Stimulated activated naive CD8-positive, alpha-beta T cell treated with anti-CD3 and anti-CD28 coated beads, Interleukin-15, Interleukin-2, amounts not matched to agents 100 U/mL and 50 U/mL, for 24 hours (primary cell): Measurements from ENCODE around the gene WDR4.
"Not testable (repeated sequence)": the region's sequence is repeated elsewhere in the genome, so short reads cannot be mapped to it uniquely, and the experiment has no call there.

Experiments
- ATAC-seq: fragments of 150-1000 bp; cut with Tn5 transposase; one replicate; pipeline ENCODE4 v1.10.0; 2021
- DNase-seq: peaks from one replicate; pipeline ENCODE4 v3.0.0; 2021

The WDR4 gene, protein sequence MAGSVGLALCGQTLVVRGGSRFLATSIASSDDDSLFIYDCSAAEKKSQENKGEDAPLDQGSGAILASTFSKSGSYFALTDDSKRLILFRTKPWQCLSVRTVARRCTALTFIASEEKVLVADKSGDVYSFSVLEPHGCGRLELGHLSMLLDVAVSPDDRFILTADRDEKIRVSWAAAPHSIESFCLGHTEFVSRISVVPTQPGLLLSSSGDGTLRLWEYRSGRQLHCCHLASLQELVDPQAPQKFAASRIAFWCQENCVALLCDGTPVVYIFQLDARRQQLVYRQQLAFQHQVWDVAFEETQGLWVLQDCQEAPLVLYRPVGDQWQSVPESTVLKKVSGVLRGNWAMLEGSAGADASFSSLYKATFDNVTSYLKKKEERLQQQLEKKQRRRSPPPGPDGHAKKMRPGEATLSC

DNA sequence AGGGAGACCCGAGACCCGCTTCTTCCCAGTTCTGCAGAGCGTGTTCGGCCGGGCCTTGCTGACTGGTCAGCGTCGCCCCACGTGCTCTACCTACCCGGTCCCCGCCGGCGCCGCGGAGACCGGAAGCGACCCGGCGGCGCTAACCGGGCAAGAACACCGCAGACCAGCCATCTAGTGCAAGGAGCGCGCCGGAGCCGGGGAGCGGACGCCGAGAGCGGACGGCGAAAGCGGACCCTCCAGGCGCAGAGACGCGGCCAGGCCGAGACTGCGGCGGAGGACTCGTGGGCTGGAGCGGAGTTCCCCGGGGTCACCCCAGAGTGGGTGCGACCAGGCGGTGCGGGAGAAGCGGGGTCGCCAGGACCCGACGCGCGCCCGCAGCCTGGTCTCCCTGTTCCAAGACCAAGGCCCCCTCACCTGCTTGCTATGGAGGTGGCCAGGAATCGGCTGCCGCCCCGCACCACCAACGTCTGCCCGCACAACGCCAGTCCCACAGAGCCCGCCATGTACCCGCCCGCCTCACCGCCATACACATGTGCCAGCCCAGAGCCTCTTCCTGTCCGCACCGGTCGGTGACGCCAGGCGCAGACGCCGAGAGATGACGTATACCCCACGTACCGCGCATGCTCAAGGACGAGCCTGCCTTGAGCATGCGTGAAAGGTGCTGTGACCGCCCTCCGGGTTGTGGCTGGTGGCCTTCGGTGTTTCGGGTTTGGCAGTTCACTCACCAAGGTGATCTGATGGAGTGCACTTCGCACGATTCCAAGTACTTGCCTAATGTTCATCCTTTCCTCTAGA lies at the start of gene WDR4:
Gene WDR4, minus strand, starts transcription at position 547 of the 795 bp plus-strand sequence. Its CDS starts 44 bp downstream, at position 503.
- DNase-seq: peak; percentile 98
- ATAC-seq: peak; percentile 95

DNA sequence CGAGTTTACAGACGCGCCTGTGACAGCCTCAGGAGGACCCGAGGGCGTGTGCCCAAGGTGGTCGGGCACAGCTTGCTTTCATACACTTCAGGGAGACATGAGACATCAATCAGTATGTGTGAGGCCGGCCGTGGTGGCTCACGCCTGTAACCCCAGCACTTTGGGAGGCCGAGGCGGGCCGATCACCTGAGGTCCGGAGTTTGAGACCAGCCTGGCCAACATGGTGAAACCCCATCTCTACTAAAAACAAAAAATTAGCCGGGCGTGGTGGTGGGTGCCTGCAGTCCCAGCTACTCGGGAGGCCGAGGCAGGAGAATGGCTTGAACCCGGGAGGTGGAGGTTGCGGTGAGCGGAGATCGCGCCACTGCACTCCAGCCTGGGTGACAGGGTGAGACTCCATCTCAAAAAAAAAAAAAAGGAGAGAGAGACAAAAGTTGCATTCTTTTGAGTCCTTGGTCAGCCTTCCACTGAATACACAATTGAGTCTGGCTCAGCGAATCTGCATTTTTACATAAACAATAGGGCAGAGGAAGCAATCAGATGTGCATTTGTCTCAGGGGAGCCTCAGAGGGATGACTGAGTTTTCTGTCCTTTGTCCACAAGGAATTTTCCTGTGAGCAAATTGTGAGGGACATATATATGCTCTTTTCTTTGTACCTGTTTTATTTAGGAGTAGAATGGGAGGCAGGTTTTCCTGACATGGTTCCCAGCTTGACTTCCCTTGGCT lies 48.3 kb upstream of the WDR4 start:
- ATAC-seq: not testable (repeated sequence)

DNA sequence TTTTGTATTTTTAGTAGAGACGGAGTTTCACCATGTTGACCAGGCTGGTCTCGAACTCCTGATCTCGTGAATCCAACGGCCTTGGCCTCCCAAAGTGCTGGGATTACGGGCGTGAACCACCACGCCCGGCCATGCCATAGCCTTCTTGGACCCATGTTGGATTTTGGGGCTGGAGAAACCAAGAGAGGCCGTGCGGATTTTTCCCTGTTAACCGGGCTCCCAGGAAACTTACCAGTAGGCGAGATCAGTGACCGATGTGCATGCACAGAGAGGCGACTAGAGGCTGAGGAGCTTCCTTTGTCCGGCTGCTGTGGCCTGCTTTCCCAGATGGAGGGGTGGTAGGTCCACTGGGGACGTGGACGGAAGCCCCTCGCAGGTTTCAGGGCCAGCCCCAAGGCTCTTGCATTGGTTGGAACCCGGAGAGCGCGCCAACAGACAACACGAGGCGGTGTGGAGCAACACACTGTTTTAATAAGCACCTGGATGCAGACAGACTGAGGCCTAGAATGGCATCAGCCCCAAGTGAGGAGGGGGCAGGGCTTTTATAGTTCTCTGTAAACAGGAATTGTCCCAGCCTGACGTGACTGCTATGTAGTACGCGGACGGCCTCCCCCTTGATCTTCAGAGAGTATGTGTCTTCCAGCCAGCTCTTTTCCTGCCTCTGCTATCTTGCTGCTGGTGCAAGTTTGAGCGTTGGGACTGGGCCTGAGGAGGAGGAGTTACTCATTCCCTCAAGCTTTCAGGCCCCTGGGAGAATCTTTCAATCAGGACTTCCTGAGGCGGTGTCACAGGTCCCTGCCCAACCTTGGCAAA lies 46.0 kb upstream of the WDR4 start, which contains the start of gene ERVH48-1:
Gene ERVH48-1, minus strand, starts transcription at position 517 of the 813 bp plus-strand sequence. CDS start 6,624 bp downstream, outside the sequence.
- DNase-seq (no peak), ATAC-seq (no peak)

More for the DNA sequence above, 48.3 kb upstream of the WDR4 start:
- not testable (repeated sequence) for DNase-seq

DNA sequence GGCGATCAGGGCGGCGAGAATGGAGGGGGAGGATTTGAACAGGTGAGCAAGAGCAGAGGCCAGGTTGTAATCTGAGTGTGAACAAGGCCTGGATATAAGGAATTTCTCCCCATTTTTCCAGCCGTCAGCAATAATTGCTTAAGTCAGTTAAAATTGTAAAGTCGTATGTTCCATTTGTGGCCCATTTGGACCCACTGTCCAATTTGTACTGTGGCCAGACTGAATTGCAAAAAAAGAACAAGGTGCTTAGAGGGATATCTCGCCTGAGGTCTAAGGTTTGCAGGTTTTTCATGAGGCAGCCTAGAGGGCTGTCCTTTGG lies 45.1 kb upstream of the WDR4 start:
- ATAC-seq (no peak), DNase-seq (no peak)

DNA sequence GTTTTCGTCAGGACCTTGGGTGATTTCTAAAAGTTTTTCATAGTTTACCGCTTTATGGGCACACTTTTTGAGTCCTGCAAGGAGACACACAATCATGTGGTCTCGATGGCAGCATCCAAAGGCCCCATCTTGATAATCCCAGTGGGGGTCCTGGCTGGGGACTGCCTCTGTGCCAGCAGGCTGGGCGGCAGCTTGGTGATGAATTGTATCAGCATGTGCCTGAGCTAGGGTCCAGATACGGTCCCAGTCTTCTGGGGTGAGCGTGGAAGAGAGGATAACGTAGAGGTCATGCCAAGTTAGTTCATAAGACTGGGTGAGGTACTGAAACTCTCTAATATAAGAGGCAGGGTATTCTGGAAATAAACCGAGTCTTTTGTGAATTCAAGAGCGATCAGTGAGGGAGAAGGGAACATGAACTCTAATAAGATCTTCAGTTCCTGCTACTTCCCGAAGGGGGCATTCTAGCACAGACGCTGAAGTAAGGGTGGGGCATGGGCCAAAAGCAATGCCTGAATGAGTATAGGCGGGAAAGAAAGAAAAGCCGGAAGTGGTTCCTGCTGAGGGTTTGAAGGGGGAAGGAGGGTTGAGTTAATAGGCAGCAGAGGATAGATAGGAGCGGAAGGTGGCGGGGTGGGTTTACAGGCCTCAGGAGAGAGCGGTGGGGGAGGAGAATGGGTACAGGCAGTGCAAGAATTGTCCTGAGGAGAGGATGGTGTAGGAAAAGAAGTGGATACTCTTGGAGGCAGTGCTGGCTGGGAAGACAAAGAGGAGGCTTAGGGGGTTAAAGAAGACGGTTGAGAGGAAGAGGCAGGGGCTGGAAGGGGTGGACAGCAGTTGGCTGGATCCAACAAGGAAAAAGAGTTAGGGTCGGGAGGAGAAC lies 44.5 kb upstream of the WDR4 start:
- peak; percentile 79 for DNase-seq
- ATAC-seq: peak; percentile 99

DNA sequence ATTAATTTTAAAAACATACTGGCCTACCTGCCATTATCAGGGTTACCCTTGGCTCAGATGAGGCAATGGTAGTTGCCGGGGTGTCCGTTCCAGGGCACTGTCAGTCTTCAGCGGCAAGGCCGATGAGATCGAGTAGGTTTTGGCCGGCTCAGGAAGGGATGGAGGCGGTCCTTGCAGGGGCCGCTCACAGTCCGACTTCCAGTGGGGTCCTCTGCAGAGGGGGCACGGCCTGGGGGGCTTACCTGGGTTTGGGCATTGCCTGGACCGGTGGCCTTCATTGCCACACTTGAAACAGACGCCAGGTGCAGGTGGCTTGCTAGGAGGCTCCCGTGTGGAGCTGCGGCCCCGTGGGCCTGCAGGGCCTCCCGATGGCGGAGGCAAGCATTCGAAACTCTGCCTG lies 43.6 kb upstream of the WDR4 start:
- ATAC-seq (no peak), DNase-seq (no peak)

DNA sequence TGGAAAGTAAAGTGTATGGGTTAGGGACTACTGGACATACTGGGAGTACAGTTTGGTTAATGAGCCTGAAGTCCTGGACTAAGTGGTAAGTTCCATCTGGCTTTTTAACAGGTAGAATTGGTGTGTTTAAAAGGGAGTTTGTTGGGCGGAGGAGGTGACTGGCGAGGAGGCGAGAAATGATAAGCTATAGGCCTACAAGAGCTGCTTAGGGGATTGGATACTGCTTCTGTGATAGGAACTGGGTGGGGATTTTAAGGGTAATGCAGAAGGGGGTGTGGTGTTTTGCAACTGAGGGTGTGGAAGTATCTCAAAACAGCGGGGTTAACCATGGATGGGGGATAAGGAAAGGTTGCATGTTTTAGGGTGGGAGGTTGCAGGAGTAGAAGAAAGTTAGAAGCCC lies 42.6 kb upstream of the WDR4 start:
- DNase-seq: no peak
- no peak for ATAC-seq

DNA sequence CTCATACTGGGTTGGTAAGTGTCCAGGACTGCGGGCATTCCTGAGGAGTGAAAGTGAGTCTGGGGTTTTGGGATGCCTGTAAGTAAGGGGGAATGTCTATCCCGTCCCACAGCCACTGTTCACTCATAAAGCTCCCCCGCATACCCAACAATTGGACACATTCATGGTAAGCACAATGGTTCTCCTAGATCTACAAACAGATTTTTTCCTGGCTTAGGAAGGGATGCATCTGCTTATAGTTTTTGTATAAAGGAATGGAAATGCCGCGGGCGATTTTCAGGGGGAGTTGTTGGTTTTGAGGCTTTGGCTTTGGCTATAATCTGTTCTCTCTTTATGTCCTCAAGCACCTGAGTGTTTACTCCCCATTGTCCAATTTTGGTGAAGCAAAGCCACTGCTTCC lies 39.0 kb upstream of the WDR4 start:
- ATAC-seq: no peak

DNA sequence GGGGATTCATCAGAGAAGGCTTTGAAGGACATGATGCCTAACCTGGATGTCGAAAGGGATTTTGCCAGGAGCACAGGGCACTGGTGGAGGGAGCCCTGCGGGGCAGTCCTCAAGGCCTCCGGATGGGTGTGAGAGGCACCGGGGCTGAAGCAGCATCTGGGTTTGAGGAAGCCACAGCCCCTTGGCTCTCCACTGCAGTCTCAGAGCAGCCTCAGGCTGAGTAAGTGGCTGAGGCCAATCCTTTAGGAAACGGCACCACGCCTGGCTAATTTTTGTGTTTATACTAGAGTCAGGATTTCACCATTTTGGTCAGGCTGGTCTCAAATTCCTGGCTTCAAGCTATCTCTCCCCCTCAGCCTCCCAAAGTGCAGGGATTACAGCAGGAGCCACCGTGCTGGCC lies 34.1 kb upstream of the WDR4 start:
- no peak for DNase-seq

More for the DNA sequence above, 39.0 kb upstream of the WDR4 start:
- DNase-seq: no peak

DNA sequence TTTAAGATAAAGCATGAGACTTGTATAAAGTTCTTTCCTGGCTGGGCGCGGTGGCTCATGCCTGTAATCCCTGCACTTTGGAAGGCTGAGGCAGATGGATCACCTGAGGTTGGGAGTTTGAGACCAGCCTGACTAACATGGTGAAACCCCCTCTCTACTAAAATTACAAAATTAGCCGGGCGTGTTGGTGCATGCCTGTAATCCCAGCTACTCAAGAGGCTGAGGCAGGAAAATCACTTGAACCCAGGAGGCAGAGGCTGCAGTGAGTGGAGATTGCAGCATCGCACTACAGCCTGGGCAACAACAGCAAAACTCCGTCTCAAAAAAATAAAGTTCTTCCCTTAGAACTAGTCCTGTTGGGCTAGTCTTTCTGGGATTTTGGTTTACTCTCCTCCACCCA lies 32.6 kb upstream of the WDR4 start:
- DNase-seq, ATAC-seq: not testable (repeated sequence)

More for the DNA sequence above, 34.1 kb upstream of the WDR4 start:
- no peak for ATAC-seq

DNA sequence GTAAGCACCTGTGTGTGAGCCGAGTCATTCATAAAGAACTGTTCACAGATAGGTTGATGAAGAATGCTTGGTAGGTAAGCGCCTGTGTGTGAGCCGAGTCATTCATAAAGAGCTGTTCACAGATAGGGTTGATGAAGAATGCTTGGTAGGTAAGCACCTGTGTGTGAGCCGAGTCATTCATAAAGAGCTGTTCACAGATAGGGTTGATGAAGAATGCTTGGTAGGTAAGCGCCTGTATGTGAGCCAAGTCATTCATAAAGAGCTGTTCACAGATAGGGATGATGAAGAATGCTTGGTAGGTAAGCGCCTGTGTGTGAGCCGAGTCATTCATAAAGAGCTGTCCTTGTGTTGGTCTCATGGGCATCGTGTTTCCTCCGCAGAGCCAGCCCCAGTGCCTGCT lies 29.1 kb upstream of the WDR4 start:
- not testable (repeated sequence) for DNase-seq, ATAC-seq

DNA sequence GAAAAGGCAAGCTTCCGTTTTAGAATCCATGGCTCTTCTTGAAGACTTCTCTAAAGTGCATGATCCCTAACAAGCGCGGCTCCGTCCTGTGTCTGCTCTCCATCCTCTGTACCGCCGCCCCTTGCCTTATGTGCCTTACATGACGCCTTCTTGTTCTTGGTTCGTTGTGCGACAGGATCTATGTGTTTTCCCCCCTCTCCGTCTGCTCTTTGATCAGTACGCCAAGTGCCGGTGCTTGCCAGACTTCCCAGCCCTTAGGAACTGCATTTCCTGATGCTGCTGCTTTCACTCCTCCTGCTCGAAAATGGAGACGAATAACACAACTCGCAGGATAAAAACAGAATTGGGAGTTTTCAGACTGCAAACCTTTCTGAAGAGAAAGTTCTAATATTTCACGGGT lies 26.9 kb upstream of the WDR4 start:
- no peak for DNase-seq
- ATAC-seq: no peak

DNA sequence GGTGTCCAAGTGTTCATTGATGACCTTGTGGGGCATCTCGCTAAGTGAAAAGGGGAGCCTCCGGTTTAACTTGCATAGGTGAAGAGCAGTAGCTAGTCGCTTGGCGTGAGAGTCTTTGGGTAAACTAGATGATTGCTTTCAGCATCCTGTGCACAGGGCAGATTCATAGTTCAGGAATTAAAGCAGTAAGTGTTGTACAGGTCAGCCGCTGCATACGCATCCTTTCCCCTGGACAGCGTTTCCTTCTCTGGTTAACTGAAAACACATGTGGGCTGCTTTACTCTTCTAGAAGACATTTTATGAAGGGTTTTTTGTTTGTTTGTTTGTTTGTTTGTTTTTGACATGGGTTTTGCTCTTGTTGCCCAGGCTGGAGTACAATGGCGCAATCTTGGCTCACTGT lies 25.9 kb upstream of the WDR4 start:
- ATAC-seq (no peak), DNase-seq (no peak)

DNA sequence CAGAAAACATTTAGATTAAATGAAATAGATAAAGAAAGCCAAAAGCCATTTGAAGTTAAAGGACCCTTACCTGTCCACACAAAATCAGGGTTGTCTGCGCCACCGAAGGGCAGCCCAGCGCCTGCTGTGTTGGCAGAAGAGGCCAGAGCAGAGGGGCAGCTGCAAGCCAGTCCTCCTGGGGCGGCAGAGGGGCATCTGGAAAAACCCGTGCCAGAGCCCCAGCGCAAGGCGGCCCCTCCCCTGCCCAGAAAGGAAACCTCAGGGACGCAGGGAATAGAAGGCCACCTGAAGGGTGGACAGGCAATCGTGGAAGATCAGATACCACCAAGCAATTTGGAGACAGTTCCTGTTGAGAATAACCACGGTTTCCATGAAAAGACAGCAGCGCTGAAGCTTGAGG lies 24.5 kb upstream of the WDR4 start:
- ATAC-seq: no peak
- no peak for DNase-seq

DNA sequence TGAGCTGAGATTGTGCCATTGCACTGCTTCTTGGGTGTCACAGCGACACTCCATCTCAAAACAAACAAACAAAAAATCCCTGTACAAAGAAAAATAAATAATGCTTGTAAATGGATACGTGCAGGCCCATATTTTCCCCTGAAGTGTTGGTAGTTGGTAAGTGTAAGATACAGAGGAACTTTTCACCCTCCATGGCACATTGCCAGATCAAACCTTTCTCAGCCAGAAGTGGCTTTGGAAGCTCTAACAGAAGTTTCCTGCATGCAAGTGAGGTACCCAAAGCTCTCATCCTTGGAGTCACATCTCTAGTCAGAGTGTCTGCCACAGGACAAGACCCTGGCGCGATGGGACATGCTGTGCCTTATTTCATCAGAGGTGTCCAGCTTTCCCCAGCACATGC lies 21.1 kb upstream of the WDR4 start:
- DNase-seq (no peak), ATAC-seq (no peak)

DNA sequence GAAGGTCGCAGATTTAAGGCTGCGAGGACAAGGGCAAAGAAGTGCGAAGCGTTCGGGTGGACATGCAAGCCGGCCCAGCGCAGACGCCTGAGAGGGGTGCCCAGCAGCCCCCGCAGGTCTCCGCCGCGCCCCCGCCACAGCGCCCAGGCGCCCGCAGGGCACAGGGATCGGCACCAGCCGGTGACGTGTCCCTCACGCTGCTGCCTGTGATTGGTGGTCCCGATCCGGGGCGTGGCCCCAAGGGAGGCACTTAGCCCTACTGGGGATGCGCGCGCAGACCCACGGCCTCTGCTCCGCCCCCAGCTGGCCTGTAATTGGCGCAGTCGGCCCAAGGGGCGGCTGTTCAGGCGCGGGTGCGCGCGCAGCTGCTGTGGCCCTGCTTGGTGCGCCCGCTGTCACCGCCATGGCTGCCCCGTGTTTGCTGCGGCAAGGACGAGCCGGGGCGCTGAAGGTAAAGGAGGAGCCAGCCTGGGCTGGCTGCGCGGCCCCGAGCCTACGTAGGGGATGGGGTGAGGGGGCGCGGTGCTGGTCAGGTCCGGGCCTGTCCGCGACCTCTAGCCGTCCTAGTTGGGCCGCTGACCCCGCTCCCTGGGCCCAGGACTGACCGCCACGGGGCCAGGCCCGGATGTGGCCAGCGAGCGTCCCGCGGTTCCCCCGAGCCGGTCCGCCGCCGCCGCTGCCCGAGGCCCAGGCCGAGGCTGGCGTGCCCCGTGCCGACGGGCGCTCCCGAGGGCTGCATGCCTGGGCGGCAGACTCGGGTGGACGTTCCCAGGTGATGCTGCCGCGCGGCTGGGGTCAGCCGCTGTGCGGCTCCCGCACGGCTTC lies 13.8 kb upstream of the WDR4 start, which contains the start of gene NDUFV3:
Gene NDUFV3, plus strand, starts transcription at position 379 of the 825 bp plus-strand sequence. Its CDS starts 25 bp downstream, at position 404.
- ATAC-seq (peak; percentile 98), DNase-seq (peak; percentile 100)

DNA sequence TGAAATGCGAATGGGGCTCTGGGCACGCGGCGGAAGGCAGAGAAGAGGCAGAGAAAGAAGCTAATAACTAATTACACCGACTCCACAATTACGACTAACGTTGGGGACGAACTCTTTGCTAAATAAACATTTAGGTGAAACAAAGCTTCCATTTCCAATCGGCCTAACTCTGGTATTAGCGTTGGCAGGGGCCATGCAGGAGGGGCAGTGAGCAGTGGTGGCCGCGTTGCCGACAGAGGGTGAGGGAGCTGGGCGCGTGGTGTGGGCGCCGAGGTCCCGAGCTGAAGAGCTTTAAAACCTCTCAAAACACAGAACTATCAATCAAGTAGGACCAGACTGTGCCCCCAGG lies 13.2 kb upstream of the WDR4 start:
- ATAC-seq: peak; percentile 7
- DNase-seq: no peak

DNA sequence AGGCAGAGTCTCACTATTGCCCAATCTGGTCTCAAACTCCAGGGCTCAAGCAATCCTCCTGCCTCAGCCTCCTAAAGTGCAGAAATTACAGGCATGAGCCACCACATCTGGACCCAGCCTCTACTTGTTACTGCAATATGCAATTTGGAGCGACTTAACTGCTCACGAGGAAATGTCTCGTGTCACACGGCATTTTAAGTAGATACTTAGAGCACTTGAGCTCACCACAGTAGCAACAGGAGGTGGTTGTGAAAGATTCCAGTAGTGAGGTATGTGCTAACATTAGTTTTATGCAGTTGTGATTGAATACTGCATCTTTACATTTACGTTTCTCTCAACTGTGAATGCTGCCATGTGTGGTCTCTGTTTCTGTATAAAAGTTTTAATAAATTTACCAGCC lies 8.0 kb upstream of the WDR4 start:
- DNase-seq (no peak), ATAC-seq (no peak)

DNA sequence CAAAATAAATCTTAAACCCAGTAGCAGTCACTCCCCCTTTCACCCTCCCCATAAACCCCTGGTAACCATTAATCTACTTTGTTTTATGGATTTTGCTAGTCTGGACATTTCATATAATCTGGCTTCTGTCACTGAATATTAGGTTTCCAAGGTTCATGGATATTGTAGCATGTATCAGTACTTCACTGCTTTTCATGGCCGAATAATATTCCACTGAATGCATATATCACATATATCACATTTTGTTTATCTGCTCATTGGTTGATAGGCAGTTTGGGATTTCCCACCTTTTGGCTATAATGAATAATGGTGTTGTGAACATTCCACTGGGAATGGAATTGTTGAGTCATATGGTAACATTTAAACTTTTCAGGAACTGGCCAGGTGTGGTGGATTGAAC lies 4.6 kb upstream of the WDR4 start:
- DNase-seq: no peak
- no peak for ATAC-seq

DNA sequence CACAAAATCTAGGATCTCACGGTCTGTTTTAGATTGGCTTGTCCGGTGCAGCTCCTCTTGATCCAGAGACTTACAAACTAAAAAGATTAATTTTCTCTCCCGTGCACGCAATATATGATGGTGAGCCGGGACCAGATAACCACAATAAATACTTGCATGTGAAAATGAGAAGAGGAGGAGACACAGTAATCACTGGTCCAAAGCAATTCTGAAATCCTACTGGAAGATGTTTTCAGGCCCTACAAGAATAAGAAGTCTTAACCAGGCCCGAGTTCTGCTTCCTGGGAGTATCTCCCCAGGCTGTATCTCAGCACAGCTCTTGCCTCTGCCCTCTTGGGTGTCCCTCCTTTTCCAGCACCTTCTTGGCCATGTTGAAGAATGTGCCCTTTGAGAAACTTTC lies 1.0 kb upstream of the WDR4 start:
- no peak for ATAC-seq

More for the DNA sequence above, 1.0 kb upstream of the WDR4 start:
- no peak for DNase-seq
